A549 (cell line): ENCODE data around the gene TMEM207.

Experiments used
- TF ChIP-seq, protein P1 (sequence below): IDR thresholded peaks from 2 replicates; pipeline ENCODE4 v1.6.1; 2012
- TF ChIP-seq, protein P2 (sequence below): fragments of >200 bp; sonication (Bioruptor Twin); formaldehyde crosslinking; IDR thresholded peaks from 3 replicates; pipeline ENCODE4 v1.5.1; 2016

DNA sequence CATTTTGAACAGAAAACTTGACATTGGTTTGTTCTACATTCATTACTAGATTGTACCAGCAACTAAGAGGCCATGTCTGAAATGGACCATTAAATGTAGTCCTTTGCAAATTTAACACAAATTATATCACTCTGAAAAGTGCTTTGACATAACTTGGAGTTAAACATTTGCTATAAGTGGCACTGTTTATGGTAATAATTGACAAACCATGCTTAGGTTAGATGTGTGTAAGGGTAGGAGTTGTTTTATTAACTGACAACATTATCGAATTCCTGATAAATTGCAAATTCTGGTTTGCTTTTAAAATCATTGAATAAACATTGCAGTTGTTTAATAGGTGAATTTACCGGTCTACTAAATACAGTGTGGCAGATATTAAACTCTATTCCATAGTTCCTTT, 6.1 kb upstream of the TMEM207 start:
- TF ChIP-seq, protein P1, sequence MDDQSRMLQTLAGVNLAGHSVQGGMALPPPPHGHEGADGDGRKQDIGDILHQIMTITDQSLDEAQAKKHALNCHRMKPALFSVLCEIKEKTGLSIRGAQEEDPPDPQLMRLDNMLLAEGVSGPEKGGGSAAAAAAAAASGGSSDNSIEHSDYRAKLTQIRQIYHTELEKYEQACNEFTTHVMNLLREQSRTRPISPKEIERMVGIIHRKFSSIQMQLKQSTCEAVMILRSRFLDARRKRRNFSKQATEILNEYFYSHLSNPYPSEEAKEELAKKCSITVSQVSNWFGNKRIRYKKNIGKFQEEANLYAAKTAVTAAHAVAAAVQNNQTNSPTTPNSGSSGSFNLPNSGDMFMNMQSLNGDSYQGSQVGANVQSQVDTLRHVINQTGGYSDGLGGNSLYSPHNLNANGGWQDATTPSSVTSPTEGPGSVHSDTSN: no peak
- TF ChIP-seq, protein P2, sequence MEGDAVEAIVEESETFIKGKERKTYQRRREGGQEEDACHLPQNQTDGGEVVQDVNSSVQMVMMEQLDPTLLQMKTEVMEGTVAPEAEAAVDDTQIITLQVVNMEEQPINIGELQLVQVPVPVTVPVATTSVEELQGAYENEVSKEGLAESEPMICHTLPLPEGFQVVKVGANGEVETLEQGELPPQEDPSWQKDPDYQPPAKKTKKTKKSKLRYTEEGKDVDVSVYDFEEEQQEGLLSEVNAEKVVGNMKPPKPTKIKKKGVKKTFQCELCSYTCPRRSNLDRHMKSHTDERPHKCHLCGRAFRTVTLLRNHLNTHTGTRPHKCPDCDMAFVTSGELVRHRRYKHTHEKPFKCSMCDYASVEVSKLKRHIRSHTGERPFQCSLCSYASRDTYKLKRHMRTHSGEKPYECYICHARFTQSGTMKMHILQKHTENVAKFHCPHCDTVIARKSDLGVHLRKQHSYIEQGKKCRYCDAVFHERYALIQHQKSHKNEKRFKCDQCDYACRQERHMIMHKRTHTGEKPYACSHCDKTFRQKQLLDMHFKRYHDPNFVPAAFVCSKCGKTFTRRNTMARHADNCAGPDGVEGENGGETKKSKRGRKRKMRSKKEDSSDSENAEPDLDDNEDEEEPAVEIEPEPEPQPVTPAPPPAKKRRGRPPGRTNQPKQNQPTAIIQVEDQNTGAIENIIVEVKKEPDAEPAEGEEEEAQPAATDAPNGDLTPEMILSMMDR: no peak
